Stomach smooth muscle (tissue), 2 donors: ENCODE results near the gene DOCK6.

Experiments used
- H3K27ac ChIP-seq: one replicate; pipeline ENCODE4 v1.7.0; 2013; ENCODE audit warnings: mild to moderate bottlenecking, low read length, inconsistent platforms
- H3K27me3 ChIP-seq, 2 donors: one replicate each; pipeline ENCODE4 v1.7.0; 2013; ENCODE audit warnings: low read length in 2 of 2; ENCODE audit not compliant: insufficient read depth in 2 of 2, control insufficient read depth in 1 of 2
- H3K36me3 ChIP-seq, 2 donors: one replicate each; pipeline ENCODE4 v1.7.0; 2013; ENCODE audit warnings: low read length in 2 of 2; ENCODE audit not compliant: control insufficient read depth in 2 of 2, insufficient read depth in 2 of 2
- H3K4me1 ChIP-seq: one replicate; pipeline ENCODE4 v1.7.0; 2013; ENCODE audit warnings: low read length; ENCODE audit not compliant: control insufficient read depth, insufficient read depth
- H3K4me3 ChIP-seq, 2 donors: one replicate each; pipeline ENCODE4 v1.7.0; 2013; ENCODE audit warnings: low read length in 2 of 2
- H3K9ac ChIP-seq, 2 donors: one replicate each; pipeline ENCODE4 v1.7.0; 2013; ENCODE audit warnings: low read length in 2 of 2, mild to moderate bottlenecking in 1 of 2
- H3K9me3 ChIP-seq, 2 donors: one replicate each; pipeline ENCODE4 v1.7.0; 2013; ENCODE audit warnings: low read length in 2 of 2; ENCODE audit not compliant: control insufficient read depth in 2 of 2
- donor health status: healthy.
- donor health status: Pancreatic carcinoma.

DOCK6 gene

DNA sequence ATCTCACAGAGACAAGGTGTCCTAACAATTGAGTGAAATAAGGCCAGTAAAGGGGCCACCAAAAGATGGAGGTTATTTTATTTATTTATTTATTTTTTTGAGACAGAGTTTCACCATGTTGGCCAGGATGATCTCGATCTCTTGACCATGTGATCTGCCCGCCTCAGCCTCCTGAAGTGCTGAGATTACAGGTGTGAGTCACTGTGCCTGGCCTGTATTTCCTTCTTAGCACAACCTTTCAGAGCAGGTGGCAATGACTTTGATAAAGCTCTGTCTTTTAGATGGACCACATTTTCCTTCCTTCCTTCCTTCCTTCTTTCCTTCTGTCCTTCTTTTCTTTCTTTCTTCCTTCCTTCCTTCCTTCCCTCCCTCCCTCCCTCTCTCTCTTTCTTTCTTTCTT is 11.0 kb upstream of the DOCK6 start:
- Histone ChIP-seq H3K27me3 (no peaks in the 10 kb centered on the region), H3K36me3 (no peaks in the 10 kb centered on the region), H3K27ac (no peak overlapping the region), H3K4me3 (no peak overlapping the region), H3K9me3 (no peaks in the 10 kb centered on the region), H3K9ac (no peak overlapping the region), H3K4me1 (peaks cover 10% of the 10 kb centered on the region)

- H3K36me3 ChIP-seq = no peaks in the 10 kb centered on the region
- H3K9me3 ChIP-seq = no peaks in the 10 kb centered on the region
- H3K27me3 ChIP-seq = no peaks in the 10 kb centered on the region
- peak overlapping the region in 1 of 2 donors; percentile 13 for H3K9ac ChIP-seq
- H3K4me3 ChIP-seq = no peak overlapping the region
- H3K4me1 ChIP-seq = peaks cover 15% of the 10 kb centered on the region
- peak overlapping the region; percentile 18 for H3K27ac ChIP-seq
Observed at GRCh38 chr19:11269408-11269807, 7.1 kb upstream of the DOCK6 start.

GRCh38 chr19:11268783-11269267 is 6.5 kb upstream of the DOCK6 start:
- H3K9ac ChIP-seq = peak overlapping the region in 1 of 2 donors; percentile 13
- peaks cover 15% of the 10 kb centered on the region for H3K4me1 ChIP-seq
- no peaks in the 10 kb centered on the region for H3K9me3 ChIP-seq
- no peaks in the 10 kb centered on the region for H3K36me3 ChIP-seq
- peak overlapping the region; percentile 18 for H3K27ac ChIP-seq
- no peaks in the 10 kb centered on the region for H3K27me3 ChIP-seq
- H3K4me3 ChIP-seq = no peak overlapping the region

GRCh38 chr19:11267316-11268085 is 5.2 kb upstream of the DOCK6 start:
- H3K27ac ChIP-seq = no peak overlapping the region
- no peak overlapping the region for H3K9ac ChIP-seq
- peaks cover 17% of the 10 kb centered on the region for H3K4me1 ChIP-seq
- no peaks in the 10 kb centered on the region for H3K36me3 ChIP-seq
- no peaks in the 10 kb centered on the region for H3K9me3 ChIP-seq
- H3K4me3 ChIP-seq = no peak overlapping the region
- H3K27me3 ChIP-seq = no peaks in the 10 kb centered on the region

- H3K27ac ChIP-seq = no peak overlapping the region
Observed at GRCh38 chr19:11265785-11266236, 3.5 kb upstream of the DOCK6 start.

DNA sequence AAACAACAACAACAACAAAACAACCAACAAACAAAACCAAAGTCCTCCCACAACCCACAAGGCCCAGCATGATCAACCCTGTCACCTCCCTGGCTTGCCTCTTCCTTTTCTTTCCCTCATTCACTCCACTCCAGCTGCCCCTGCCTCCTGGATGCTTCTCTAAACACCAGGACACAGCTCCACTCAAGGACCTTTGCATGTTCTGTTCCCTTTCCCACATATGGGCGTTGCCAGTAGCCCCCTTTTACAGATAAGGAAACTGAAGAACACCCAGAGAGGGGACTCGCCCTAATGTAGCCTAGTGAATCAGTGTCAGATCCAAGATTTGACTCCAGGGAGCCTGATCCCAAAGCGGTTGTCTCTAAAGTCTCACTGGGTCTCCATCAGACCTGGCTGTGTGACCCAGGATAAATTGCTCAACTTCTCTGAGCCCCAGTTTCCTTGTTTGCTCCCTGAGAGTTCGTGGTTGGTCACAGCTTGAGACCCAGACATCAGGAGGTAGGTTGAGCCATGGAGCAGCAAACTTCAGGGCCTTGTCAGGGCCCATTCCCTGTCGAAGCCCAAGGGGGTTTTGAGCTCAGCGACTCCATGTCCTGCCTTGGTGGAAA is 3.0 kb upstream of the DOCK6 start:
- no peak overlapping the region for H3K27ac ChIP-seq
- no peaks in the 10 kb centered on the region for H3K36me3 ChIP-seq
- H3K4me3 ChIP-seq = no peak overlapping the region
- peak overlapping the region in 1 of 2 donors; percentile 29 for H3K9ac ChIP-seq
- H3K4me1 ChIP-seq = peaks cover 18% of the 10 kb centered on the region
- H3K9me3 ChIP-seq = no peaks in the 10 kb centered on the region
- H3K27me3 ChIP-seq = no peaks in the 10 kb centered on the region

More at GRCh38 chr19:11265785-11266236, 3.5 kb upstream of the DOCK6 start:
- Histone ChIP-seq H3K4me1 (peaks cover 18% of the 10 kb centered on the region), H3K36me3 (no peaks in the 10 kb centered on the region), H3K9ac (no peak overlapping the region), H3K9me3 (no peaks in the 10 kb centered on the region), H3K4me3 (no peak overlapping the region), H3K27me3 (no peaks in the 10 kb centered on the region)

- Histone ChIP-seq H3K4me1 (peaks cover 18% of the 10 kb centered on the region), H3K9ac (peak overlapping the region in 1 of 2 donors; percentile 21), H3K27me3 (no peaks in the 10 kb centered on the region)
Observed at GRCh38 chr19:11264452-11265176, 2.3 kb upstream of the DOCK6 start.

GRCh38 chr19:11263726-11264125 is 1.4 kb upstream of the DOCK6 start:
- no peaks in the 10 kb centered on the region for H3K36me3 ChIP-seq
- no peak overlapping the region for H3K4me3 ChIP-seq
- H3K27ac ChIP-seq = no peak overlapping the region
- H3K9me3 ChIP-seq = no peaks in the 10 kb centered on the region
- H3K4me1 ChIP-seq = peaks cover 11% of the 10 kb centered on the region
- H3K9ac ChIP-seq = no peak overlapping the region
- H3K27me3 ChIP-seq = no peaks in the 10 kb centered on the region

More at GRCh38 chr19:11264452-11265176, 2.3 kb upstream of the DOCK6 start:
- H3K9me3 ChIP-seq = no peaks in the 10 kb centered on the region
- no peak overlapping the region for H3K27ac ChIP-seq
- no peaks in the 10 kb centered on the region for H3K36me3 ChIP-seq
- no peak overlapping the region for H3K4me3 ChIP-seq

GRCh38 chr19:11261431-11261970 is 823 bp downstream of the DOCK6 start:
- H3K9ac ChIP-seq = peak overlapping the region; percentile 64 to 69
- H3K4me1 ChIP-seq = peaks cover 3% of the 10 kb centered on the region
- H3K27ac ChIP-seq = no peak overlapping the region
- no peaks in the 10 kb centered on the region for H3K9me3 ChIP-seq
- H3K36me3 ChIP-seq = no peaks in the 10 kb centered on the region
- H3K27me3 ChIP-seq = no peaks in the 10 kb centered on the region
- H3K4me3 ChIP-seq = peak overlapping the region; percentile 70 to 76

DNA sequence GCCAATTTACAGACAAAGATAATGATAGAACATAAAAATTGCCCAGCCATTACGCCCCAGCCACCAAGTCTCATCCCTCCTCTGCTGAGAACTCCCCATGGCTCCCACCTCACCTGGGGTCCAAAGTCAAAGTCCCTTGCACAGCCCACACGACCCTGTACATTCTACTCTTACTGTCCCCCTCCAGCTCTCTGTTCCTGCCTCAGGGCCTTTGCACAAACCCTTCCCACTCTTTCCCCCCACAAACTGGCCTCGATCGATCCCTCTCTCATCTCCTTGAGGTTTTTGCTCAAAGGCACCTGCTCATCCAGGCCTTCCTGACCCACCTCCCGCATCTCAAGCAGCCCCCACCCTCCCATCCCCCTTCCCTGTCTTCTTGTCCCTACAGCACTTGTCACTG is 1.3 kb downstream of the DOCK6 start:
- no peaks in the 10 kb centered on the region for H3K27me3 ChIP-seq
- no peak overlapping the region for H3K27ac ChIP-seq
- H3K36me3 ChIP-seq = no peaks in the 10 kb centered on the region
- peaks cover 3% of the 10 kb centered on the region for H3K4me1 ChIP-seq
- no peaks in the 10 kb centered on the region for H3K9me3 ChIP-seq
- H3K9ac ChIP-seq = no peak overlapping the region
- no peak overlapping the region for H3K4me3 ChIP-seq
